Embryonic facial prominence (tissue), 1 donor: ENCODE data around the gene MPO.

Source experiments
- DNase-seq: peaks from one replicate; pipeline ENCODE4 v3.0.0-alpha.2; 2016; ENCODE audit errors: extremely low spot score

The MPO gene

DNA sequence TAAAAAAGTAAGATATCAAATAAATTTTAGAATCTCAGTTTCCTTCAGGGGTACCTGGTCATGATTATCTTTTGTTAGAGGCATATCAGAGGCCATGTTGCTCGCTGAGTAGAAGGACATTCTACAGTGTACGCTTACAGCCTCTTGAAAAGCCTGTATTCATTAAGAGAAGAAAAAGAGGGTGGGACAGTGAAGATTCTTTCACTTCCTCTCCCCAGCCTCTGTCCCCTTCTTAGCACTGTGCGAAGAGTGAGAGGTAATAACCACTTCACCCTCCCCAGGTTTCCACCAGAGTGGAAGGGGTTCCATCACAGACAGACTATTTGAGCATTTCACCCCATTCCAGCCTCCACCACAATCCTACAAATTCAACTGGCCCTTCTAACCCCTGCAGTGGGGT, 47.2 kb downstream of the MPO start:
- no peak for DNase-seq

GRCh38 chr17:58232707-58233156, 48.0 kb downstream of the MPO start:
- no peak for DNase-seq

DNA sequence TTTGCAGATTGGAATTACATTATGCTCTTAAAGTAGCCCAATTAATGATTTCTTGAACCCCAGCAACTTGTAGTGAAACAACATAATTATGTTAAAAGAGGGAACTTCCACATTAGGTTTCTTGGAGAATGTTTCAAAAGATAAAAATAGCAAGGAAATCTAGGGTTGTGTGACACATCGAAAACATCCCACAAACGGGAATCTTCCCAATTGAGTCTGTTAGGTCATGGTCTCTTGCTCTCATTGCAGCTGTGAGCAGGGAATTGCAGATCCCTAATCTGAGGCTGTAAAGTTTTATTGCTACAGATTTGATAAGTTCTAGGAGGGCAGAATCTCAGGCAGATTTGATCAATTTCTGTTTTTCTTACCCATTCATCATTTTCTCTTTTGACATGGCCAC, 49.1 kb downstream of the MPO start:
- no peak for DNase-seq

- DNase-seq = no peak
Observed at GRCh38 chr17:58229881-58230280, 50.9 kb downstream of the MPO start.

- DNase-seq = no peak
Observed at GRCh38 chr17:58229384-58229783, 51.4 kb downstream of the MPO start.

DNA sequence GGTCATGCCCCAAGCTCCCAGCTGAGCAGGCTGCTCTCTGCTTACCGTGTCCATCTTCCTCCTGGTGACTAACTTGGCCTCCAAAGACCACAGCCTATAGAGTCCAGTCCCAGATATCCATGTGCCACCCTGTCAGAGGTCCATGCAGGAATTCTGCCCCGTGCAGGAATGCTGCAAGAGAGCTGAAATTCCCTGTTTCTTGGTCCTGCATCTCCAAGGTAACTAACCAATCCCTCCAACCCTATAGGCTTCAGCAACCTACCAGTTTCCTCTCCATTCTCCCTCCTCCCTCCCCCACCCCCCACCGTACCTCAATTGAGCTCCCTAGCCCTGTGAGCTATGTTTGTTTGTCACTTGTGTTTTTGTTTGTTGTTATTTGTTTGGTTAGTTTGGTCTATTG, 52.1 kb downstream of the MPO start:
- DNase-seq = no peak

- no peak for DNase-seq
Observed at GRCh38 chr17:58227733-58228132, 53.0 kb downstream of the MPO start.

GRCh38 chr17:58224315-58224714, 56.4 kb downstream of the MPO start:
- no peak for DNase-seq
